ENCODE data around the gene NEURL1B. TPM values are rescaled to one million over a fixed set of nuclear protein-coding genes. Genes with fewer than 3 reads are reported as not detected.
A peak's percentile ranks its signal among the peaks of the same experiment; 100 is the strongest.

The NEURL1B gene
- total and polyA plus RNA-seq, 10 donors, result 0.26 to 2.5 (median 1.2) TPM

DNA sequence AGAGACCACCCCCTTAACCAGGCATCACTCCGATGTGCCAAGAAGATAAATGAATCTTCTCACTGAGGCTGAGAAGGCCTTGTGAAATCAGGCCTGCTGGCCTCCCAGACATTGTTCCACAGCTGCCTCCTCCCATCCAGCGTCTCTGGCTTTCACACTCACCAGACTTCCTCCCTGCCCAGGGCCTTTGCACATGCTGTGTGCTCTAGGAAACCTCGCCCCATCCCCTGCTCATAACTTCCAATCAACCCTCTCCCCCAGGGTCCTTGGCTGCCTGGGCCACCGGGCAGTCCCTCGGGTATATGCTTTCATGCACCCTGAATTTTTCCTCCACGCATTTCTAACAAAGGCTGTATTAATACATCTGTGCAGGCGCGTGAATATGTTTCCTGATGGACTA lies 71.5 kb downstream of the NEURL1B start:
- Histone ChIP-seq H3K4me3 (no peak overlapping the region), H3K36me3 (no peaks in the 10 kb centered on the region), H3K27ac (no peak overlapping the region), H3K4me1 (peaks cover 32 to 51% (median 43%) of the 10 kb centered on the region in 6 donors), H3K9me3 (no peaks in the 10 kb centered on the region), H3K27me3 (replicated peaks in 1 of 7) (peaks cover 0 to 34% (median 0%) of the 10 kb centered on the region in 7 donors)
- intact Hi-C loops (cut with DNase I; ENCODE audit: low total_unique reads), result loop anchor here (10.0 kb wide), 1 partner anchor 432 kb away; the partner anchor contains the start of gene BNIP1
- 57 to 66% (median 60%) methylated on average over 8 of the region's 8 CpGs for WGBS, 5 donors
- TF ChIP-seq POLR2A (IDR thresholded peaks at IDR 0.05), result no peak
- TF ChIP-seq, protein P1, sequence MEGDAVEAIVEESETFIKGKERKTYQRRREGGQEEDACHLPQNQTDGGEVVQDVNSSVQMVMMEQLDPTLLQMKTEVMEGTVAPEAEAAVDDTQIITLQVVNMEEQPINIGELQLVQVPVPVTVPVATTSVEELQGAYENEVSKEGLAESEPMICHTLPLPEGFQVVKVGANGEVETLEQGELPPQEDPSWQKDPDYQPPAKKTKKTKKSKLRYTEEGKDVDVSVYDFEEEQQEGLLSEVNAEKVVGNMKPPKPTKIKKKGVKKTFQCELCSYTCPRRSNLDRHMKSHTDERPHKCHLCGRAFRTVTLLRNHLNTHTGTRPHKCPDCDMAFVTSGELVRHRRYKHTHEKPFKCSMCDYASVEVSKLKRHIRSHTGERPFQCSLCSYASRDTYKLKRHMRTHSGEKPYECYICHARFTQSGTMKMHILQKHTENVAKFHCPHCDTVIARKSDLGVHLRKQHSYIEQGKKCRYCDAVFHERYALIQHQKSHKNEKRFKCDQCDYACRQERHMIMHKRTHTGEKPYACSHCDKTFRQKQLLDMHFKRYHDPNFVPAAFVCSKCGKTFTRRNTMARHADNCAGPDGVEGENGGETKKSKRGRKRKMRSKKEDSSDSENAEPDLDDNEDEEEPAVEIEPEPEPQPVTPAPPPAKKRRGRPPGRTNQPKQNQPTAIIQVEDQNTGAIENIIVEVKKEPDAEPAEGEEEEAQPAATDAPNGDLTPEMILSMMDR (IDR thresholded peaks at IDR 0.05 in 8 of 11, conservative IDR thresholded peaks at IDR 0.05 in 3 of 11), result no peak
- TF ChIP-seq POLR2AphosphoS5 (IDR thresholded peaks at IDR 0.05), result no peak
- peak; percentile 52 for DNase-seq

DNA sequence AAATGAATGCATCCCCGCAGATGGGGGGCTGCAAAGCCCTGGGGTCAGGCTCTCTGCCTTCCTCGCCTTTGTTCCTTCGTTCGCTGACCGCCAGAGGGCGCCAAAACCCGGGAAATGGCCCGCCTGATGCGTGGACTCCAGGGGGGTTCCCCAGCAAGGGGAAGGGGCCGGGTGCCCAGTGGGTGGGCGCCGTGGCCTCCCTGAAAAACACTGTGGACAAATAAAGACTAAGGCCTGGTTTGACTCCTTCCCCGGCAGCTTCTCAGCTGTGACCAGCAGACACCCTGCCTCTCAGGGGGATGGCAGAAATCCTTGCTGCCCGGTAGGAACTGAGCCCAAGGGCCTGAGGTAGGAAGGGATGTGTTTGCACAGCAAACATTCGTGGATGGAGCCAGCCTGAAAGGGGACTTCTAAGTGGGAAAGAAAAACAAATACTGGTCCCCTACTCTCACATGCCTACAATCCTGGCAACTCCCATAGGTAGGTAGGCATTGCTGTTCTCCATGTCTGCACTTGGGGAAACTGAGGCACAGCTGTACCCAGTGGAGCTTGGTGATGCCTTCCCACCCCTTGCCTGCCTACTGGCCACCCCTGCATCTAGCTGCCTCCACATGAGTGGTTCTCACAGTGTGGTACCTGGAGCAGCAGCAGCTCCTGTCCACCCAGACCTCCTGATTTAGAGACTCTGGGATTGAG lies 72.2 kb downstream of the NEURL1B start:
- H3K4me1 ChIP-seq, result peaks cover 32 to 53% (median 44%) of the 10 kb centered on the region in 6 donors
- intact Hi-C loops (cut with DNase I; ENCODE audit: low total_unique reads), result loop anchor here (10.0 kb wide), 1 partner anchor 432 kb away; the partner anchor contains the start of gene BNIP1

DNA sequence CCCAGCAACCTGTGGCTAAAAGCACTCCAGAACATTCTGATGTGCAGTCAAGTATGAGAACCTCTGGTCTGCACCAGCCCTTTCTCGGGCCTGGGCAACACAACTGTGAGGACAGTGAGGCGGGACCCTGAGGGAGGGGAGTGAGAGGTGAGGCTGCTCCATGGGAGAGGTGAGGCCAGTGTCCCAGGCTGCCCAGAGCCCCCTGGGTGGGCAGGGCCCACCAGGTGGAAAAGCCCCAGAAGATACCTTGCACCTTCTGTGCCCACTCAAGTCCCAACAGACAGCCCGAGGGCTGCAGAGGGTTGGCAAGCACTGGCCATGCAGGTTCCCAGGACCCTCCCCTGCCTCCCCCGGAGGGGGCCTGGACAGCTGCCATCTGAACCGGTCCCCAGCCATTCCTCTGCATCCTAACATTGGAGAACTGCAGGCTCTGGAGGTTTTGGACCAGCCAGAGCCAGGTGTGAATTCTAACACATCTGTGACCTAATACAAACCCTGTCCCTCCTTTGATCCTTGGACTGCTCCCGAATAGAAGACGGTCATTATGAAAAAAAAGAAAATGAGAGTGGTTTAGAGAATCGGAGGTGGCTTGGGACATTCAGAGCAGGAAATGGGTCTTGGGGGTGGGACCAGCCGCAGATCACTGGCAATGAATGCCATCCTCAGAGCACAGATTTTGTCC lies 72.9 kb downstream of the NEURL1B start:
- Histone ChIP-seq H3K4me1 (peaks cover 32 to 53% (median 44%) of the 10 kb centered on the region in 6 donors), H3K27me3 (replicated peaks in 1 of 7) (peaks cover 0 to 34% (median 0%) of the 10 kb centered on the region in 7 donors), H3K27ac (peak overlapping the region in 7 of 8 donors; percentile 61 to 87 (median 82)), H3K9me3 (no peaks in the 10 kb centered on the region), H3K36me3 (no peaks in the 10 kb centered on the region), H3K4me3 (no peak overlapping the region)
- DNase-seq, result peak; percentile 78
- intact Hi-C loops (cut with DNase I; ENCODE audit: low total_unique reads), result loop anchor here (2.0 to 10.0 kb wide), 2 partner anchors 217 to 431 kb away; partner anchors contain the start of gene BNIP1
- no peak for TF ChIP-seq POLR2AphosphoS5 (IDR thresholded peaks at IDR 0.05)
- TF ChIP-seq, protein P1 (IDR thresholded peaks at IDR 0.05 in 8 of 11, conservative IDR thresholded peaks at IDR 0.05 in 3 of 11), result no peak
- no peak for TF ChIP-seq POLR2A (IDR thresholded peaks at IDR 0.05)
- 66 to 74% (median 70%) methylated on average over 8 to 9 of the region's 9 CpGs for WGBS, 5 donors

More for the DNA sequence above, 72.2 kb downstream of the NEURL1B start:
- 2 to 6% (median 4%) methylated on average over 10 to 15 of the region's 15 CpGs for WGBS, 5 donors
- Histone ChIP-seq H3K36me3 (no peaks in the 10 kb centered on the region), H3K27ac (peak overlapping the region in 4 of 8 donors; percentile 80 to 87 (median 86)), H3K27me3 (replicated peaks in 1 of 7) (peaks cover 0 to 34% (median 0%) of the 10 kb centered on the region in 7 donors), H3K4me3 (peak overlapping the region in 1 of 8 donors; percentile 37), H3K9me3 (no peaks in the 10 kb centered on the region)
- DNase-seq, result peak; percentile 93
- TF ChIP-seq POLR2A (IDR thresholded peaks at IDR 0.05), result no peak
- TF ChIP-seq, protein P1 (IDR thresholded peaks at IDR 0.05 in 8 of 11, conservative IDR thresholded peaks at IDR 0.05 in 3 of 11), result peak; percentile 64 to 95 (median 89)
- peak; percentile 63 to 66 (median 64) for TF ChIP-seq POLR2AphosphoS5 (IDR thresholded peaks at IDR 0.05)

All from spleen (tissue), 11 donors.